Measurements from ENCODE around the gene PRRC2B. TPM values are rescaled to one million over a fixed set of nuclear protein-coding genes. Genes with fewer than 3 reads are reported as not detected.
"Not testable (repeated sequence)": the region's sequence is repeated elsewhere in the genome, so short reads cannot be mapped to it uniquely, and the experiment has no call there.

PRRC2B gene
- total RNA-seq (100 to 1,000 TPM; 175 to 213 TPM), polyA plus RNA-seq (ENCODE audit: insufficient read depth, low read depth, low replicate concordance) (111 TPM)
- long read RNA-seq, donor 1, full-length matches to known transcripts, result 3 of 105 reads
- long read RNA-seq, donor 1, partial matches to known transcripts, result 102 of 105 reads
- long read RNA-seq, donor 1, other reads (novel, unspliced or antisense), result 0 of 105 reads
- long read RNA-seq, donor 2, full-length matches to known transcripts, result 5 of 21 reads
- long read RNA-seq, donor 2, partial matches to known transcripts, result 16 of 21 reads
- long read RNA-seq, donor 2, other reads (novel, unspliced or antisense), result 0 of 21 reads

DNA sequence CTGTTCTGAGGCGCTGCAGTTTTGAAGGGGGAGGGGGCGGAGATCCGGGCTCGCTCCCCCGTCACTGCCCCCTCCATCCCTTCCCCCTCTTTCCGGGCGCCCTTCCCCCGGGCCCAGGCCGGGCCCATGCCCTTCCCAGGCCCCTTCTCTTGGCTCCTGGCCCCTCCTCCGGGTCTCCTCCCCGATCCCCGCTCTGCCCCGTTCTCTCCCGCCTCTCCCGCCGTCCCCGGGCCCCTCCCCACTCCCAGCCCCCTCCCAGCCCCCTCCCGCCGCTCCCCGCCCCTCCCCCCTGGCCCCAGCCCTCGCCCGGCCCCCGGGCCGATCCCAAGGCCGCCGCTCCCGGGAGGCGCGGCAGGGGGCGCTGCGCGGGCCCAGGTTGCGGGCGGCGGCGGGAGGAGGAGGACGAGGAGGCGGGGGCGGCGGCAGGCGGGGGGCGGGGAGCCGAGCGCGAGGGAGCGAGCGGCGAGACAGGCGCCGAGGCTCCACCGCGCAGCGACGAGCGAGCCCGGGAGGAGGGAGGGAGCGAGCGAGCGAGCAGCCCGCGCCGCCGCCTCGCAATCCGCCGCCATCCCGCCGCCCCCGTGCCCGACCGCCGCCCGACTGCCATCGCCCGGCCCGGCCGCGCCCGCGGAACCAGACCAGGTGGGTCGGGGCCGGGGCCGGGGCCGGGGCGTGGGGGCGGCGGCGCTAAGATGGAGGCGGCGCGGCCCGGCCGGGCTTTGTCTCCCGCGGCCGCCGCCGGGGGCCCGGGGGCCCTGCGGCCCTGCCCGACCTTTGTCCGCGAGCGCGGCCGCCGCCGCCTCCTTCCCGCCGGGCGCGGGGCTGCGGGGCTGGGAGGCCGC, at the start of gene PRRC2B:
TSS of gene PRRC2B (plus strand) at position 465 of the 842 bp plus-strand sequence. CDS start 36,059 bp downstream, outside the sequence.
- no peaks in the 10 kb centered on the region for H3K36me3 ChIP-seq (ENCODE audit: low read depth, missing control alignments)
- H3K9me3 ChIP-seq, result no peaks in the 10 kb centered on the region
- H3K4me1 ChIP-seq, result peaks cover 42% of the 10 kb centered on the region
- intact Hi-C loops (cut with DNase I; ENCODE audit: low total_unique reads), result no loop called here
- DNase-seq, result peak; percentile 83
- no peaks in the 10 kb centered on the region for H3K27me3 ChIP-seq
- H3K27ac ChIP-seq, result peak within 1 kb of the TSS; percentile 92 to 98
- 0 to 1% methylated on average over 10 to 32 of the region's 114 CpGs for WGBS, 2 donors
- peak within 1 kb of the TSS; percentile 71 to 77 for H3K4me3 ChIP-seq
- TF ChIP-seq, protein P1, sequence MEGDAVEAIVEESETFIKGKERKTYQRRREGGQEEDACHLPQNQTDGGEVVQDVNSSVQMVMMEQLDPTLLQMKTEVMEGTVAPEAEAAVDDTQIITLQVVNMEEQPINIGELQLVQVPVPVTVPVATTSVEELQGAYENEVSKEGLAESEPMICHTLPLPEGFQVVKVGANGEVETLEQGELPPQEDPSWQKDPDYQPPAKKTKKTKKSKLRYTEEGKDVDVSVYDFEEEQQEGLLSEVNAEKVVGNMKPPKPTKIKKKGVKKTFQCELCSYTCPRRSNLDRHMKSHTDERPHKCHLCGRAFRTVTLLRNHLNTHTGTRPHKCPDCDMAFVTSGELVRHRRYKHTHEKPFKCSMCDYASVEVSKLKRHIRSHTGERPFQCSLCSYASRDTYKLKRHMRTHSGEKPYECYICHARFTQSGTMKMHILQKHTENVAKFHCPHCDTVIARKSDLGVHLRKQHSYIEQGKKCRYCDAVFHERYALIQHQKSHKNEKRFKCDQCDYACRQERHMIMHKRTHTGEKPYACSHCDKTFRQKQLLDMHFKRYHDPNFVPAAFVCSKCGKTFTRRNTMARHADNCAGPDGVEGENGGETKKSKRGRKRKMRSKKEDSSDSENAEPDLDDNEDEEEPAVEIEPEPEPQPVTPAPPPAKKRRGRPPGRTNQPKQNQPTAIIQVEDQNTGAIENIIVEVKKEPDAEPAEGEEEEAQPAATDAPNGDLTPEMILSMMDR (IDR thresholded peaks at IDR 0.05), result peak in 2 of 3 experiments; percentile 50 to 52
- no peak for TF ChIP-seq POLR2A (IDR thresholded peaks at IDR 0.05)

GRCh38 chr9:131344931-131345535, 48.9 kb upstream of the PRRC2B start:
- H3K4me1 ChIP-seq; H3K4me3 ChIP-seq; H3K9me3 ChIP-seq; H3K27me3 ChIP-seq; intact Hi-C loops (cut with DNase I; ENCODE audit: low total_unique reads); H3K36me3 ChIP-seq (ENCODE audit: low read depth, missing control alignments); DNase-seq; H3K27ac ChIP-seq: not testable (repeated sequence)
- WGBS, 2 donors, result 80 to 93% methylated on average over 10 to 11 of the region's 11 CpGs

- H3K4me3 ChIP-seq, result no peak overlapping the region
- intact Hi-C loops (cut with DNase I; ENCODE audit: low total_unique reads), result no loop called here
- 83 to 96% methylated on average over 6 of the region's 6 CpGs for WGBS, 2 donors
Observed at GRCh38 chr9:131346559-131346958, 47.3 kb upstream of the PRRC2B start.

DNA sequence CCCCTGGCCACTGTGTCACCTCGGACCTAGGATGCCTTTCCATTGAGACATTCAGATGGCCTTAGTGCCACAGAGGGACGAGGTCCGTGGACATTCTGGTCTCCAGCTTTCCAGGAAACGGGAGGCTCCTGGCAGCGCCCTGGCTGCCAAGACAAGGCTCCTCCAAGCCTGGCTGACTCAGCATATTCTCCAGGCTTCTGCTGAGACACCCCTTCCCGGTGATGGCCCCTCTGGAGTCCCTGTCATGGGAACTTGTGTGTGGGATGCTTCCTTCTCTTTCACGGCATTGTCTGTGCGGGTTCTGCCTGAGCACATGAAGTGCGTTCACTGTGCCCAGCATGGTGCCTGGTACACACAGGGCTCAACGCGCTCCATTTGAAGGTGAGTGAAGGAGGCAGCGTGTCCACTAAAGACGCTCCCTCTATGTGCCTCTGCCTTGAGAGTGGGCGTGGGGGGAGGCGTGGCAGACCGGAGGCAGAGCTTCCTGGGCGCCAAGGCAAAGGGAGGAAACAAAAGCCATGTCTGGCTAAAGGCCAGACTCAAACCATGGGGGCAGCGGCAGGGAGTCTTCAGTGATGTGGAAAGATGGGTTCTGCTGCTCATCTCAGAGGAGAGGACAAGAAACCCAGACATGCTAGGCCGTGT, 46.4 kb upstream of the PRRC2B start:
- Histone ChIP-seq H3K9me3 (no peaks in the 10 kb centered on the region), H3K27me3 (no peaks in the 10 kb centered on the region), H3K4me1 (no peaks in the 10 kb centered on the region), H3K27ac (no peak overlapping the region), H3K36me3 (ENCODE audit: low read depth, missing control alignments) (no peaks in the 10 kb centered on the region), H3K4me3 (no peak overlapping the region)
- no peak for DNase-seq
- WGBS, 2 donors, result 65 to 81% methylated on average over 13 to 19 of the region's 19 CpGs
- TF ChIP-seq POLR2A (IDR thresholded peaks at IDR 0.05), result no peak
- TF ChIP-seq, protein P1 (IDR thresholded peaks at IDR 0.05), result no peak
- intact Hi-C loops (cut with DNase I; ENCODE audit: low total_unique reads), result no loop called here

More at GRCh38 chr9:131346559-131346958, 47.3 kb upstream of the PRRC2B start:
- H3K36me3 ChIP-seq (ENCODE audit: low read depth, missing control alignments), result no peaks in the 10 kb centered on the region
- TF ChIP-seq POLR2A (IDR thresholded peaks at IDR 0.05), result no peak
- TF ChIP-seq, protein P1 (IDR thresholded peaks at IDR 0.05), result no peak
- DNase-seq, result no peak
- no peak overlapping the region for H3K27ac ChIP-seq
- no peaks in the 10 kb centered on the region for H3K4me1 ChIP-seq
- no peaks in the 10 kb centered on the region for H3K9me3 ChIP-seq
- no peaks in the 10 kb centered on the region for H3K27me3 ChIP-seq

All from testis (tissue), 5 donors.